HEK293 (cell line): ENCODE results near the gene DNMT3A.

Source experiments
- MYNN ChIP-seq: fragments of 450-650 bp; formaldehyde crosslinking; IDR thresholded peaks from 2 replicates; pipeline ENCODE4 v1.5.1; 2016; ENCODE audit warnings: missing biosample characterization, missing genetic modification characterization, borderline replicate concordance
- ZBTB21 ChIP-seq: fragments of 450-650 bp; formaldehyde crosslinking; IDR thresholded peaks from 2 replicates; pipeline ENCODE4 v1.5.1; 2017; ENCODE audit warnings: missing biosample characterization, missing genetic modification characterization
- ZNF501 ChIP-seq: fragments of 450-650 bp; formaldehyde crosslinking; IDR thresholded peaks from 2 replicates; pipeline ENCODE4 v1.5.1; 2016; ENCODE audit warnings: missing biosample characterization, missing genetic modification characterization
- TF ChIP-seq, protein P1 (sequence below): fragments of 450-650 bp; formaldehyde crosslinking; IDR thresholded peaks from 2 replicates; pipeline ENCODE4 v1.5.1; 2016; ENCODE audit warnings: missing biosample characterization, missing genetic modification characterization, low read depth
- TF ChIP-seq, protein P2 (sequence below): fragments of 450-650 bp; formaldehyde crosslinking; IDR thresholded peaks from 2 replicates; pipeline ENCODE4 v1.5.1; 2016; ENCODE audit warnings: missing biosample characterization, missing genetic modification characterization
- TF ChIP-seq, protein P3 (sequence below): fragments of 450-650 bp; formaldehyde crosslinking; IDR thresholded peaks from 2 replicates; pipeline ENCODE4 v1.5.1; 2016; ENCODE audit warnings: missing biosample characterization, missing genetic modification characterization

DNA sequence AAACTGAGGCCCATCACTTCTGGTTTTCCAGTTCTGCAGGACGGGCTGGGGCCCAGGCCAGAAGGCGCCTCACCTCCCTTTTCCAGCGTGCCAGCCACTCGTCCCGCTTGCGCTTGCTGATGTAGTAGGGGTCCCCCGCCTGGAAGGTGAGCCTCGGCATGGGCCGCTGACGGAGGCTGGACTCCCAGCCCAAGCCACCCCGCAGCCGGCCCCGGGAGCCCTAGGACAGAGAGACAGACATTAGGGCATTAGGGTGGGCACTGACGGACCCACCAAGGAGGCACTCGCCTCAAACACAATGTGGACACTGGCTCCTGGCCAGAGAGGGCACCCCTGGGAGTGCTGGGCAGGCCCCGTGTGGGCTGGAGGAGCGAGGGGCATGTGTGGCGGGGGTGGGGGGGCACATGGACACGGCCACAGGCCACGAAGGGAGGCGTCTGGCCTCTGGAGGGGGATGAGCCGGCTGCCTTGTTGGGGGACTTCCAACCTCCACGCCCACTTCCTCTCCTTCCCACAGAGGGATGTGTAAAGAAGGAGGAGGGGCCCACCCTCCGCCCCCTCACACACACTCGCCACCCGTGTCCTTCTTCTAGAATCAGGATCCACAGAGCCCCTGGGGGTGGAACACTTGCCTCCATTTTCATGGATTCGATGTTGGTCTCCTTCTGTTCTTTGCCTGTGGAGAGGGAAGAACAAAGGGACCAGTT lies 66.7 kb downstream of the DNMT3A start:
- TF ChIP-seq, protein P1, sequence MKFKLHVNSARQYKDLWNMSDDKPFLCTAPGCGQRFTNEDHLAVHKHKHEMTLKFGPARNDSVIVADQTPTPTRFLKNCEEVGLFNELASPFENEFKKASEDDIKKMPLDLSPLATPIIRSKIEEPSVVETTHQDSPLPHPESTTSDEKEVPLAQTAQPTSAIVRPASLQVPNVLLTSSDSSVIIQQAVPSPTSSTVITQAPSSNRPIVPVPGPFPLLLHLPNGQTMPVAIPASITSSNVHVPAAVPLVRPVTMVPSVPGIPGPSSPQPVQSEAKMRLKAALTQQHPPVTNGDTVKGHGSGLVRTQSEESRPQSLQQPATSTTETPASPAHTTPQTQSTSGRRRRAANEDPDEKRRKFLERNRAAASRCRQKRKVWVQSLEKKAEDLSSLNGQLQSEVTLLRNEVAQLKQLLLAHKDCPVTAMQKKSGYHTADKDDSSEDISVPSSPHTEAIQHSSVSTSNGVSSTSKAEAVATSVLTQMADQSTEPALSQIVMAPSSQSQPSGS, result no peak
- TF ChIP-seq, protein P2, sequence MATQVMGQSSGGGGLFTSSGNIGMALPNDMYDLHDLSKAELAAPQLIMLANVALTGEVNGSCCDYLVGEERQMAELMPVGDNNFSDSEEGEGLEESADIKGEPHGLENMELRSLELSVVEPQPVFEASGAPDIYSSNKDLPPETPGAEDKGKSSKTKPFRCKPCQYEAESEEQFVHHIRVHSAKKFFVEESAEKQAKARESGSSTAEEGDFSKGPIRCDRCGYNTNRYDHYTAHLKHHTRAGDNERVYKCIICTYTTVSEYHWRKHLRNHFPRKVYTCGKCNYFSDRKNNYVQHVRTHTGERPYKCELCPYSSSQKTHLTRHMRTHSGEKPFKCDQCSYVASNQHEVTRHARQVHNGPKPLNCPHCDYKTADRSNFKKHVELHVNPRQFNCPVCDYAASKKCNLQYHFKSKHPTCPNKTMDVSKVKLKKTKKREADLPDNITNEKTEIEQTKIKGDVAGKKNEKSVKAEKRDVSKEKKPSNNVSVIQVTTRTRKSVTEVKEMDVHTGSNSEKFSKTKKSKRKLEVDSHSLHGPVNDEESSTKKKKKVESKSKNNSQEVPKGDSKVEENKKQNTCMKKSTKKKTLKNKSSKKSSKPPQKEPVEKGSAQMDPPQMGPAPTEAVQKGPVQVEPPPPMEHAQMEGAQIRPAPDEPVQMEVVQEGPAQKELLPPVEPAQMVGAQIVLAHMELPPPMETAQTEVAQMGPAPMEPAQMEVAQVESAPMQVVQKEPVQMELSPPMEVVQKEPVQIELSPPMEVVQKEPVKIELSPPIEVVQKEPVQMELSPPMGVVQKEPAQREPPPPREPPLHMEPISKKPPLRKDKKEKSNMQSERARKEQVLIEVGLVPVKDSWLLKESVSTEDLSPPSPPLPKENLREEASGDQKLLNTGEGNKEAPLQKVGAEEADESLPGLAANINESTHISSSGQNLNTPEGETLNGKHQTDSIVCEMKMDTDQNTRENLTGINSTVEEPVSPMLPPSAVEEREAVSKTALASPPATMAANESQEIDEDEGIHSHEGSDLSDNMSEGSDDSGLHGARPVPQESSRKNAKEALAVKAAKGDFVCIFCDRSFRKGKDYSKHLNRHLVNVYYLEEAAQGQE, result no peak
- TF ChIP-seq, protein P3, sequence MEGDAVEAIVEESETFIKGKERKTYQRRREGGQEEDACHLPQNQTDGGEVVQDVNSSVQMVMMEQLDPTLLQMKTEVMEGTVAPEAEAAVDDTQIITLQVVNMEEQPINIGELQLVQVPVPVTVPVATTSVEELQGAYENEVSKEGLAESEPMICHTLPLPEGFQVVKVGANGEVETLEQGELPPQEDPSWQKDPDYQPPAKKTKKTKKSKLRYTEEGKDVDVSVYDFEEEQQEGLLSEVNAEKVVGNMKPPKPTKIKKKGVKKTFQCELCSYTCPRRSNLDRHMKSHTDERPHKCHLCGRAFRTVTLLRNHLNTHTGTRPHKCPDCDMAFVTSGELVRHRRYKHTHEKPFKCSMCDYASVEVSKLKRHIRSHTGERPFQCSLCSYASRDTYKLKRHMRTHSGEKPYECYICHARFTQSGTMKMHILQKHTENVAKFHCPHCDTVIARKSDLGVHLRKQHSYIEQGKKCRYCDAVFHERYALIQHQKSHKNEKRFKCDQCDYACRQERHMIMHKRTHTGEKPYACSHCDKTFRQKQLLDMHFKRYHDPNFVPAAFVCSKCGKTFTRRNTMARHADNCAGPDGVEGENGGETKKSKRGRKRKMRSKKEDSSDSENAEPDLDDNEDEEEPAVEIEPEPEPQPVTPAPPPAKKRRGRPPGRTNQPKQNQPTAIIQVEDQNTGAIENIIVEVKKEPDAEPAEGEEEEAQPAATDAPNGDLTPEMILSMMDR (tag by site-specific recombination), result no peak
- no peak for TF ChIP-seq ZNF501
- no peak for TF ChIP-seq MYNN (tag by site-specific recombination)
- no peak for TF ChIP-seq ZBTB21
